GM18951 (cell line): Measurements from ENCODE around the gene GRIK5.

Source experiments
- POLR2A ChIP-seq: IDR thresholded peaks from 4 replicates; pipeline ENCODE4 v1.6.1; 2011; ENCODE audit warnings: mild to moderate bottlenecking; ENCODE audit not compliant: insufficient read length, insufficient read depth; ENCODE audit errors: extremely low read depth
- in situ Hi-C: fragments of 300-500 bp; cut with MboI; formaldehyde crosslinking; loops from one replicate; pipeline ENCODE4 v1.12.0; 2022; ENCODE audit warnings: low sequenced_read_pairs, mixed read lengths, inconsistent platforms; ENCODE audit not compliant: unreplicated experiment

The GRIK5 gene

DNA sequence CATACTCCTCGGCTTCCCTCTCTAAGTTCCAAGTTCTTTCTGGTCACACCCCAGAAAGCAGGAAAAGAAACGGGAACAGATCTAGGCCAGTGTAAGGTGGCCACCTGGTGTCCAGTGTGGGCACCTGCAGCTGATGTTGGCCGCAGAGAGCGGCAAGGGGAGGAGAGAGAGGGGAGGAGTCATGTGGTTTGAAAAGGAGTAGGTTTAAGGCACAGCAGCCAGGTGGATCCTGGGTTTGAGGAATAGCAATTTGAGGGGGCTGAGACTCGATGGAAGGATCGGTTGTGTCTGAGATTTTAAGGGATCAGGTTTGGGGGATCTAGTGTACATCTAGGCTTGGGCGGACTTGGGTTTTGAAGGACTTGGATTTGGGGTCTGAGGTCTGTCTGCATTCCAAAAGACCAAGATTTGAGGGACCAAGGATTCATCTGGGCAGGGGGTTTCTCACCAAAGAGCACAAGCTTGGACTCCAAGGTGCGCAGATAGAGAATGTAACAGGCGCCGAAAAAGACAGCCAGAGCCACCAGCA lies 112.1 kb downstream of the GRIK5 start:
- no peak for TF ChIP-seq POLR2A
- in situ Hi-C loops: no loop called here

DNA sequence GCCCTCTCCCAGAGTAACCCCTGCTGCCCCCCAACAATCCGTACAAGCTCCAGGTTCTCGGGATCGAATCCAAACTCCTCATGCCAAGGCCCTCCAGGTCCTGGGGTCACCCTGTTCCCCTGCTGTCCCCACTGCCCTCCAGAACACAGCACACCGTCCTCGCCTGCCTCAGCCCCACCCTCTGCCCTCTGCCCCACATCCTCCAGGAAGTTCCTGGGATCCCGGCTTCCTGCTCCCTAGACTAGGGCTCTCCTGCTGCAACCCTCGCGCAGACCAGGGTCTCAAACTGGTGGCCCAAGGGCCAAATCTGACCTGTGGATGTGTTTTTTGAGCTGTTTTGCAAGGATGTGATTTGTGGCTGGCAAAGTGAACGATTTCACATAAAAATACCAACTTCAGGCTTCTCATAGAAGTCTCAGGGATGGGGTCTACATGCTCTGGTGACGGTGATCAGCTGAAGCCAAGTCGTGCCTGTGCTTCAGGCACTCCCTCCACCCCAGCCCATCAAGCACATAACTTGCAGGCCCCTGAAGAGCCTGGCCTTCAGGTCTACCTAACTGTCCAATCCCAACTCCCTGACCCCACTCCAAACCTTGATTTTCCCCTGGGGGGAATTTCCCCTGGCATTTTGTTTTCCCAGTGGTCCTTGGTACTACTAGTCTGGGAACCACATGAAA lies 112.7 kb downstream of the GRIK5 start:
- TF ChIP-seq POLR2A: no peak
- in situ Hi-C loops: no loop called here

DNA sequence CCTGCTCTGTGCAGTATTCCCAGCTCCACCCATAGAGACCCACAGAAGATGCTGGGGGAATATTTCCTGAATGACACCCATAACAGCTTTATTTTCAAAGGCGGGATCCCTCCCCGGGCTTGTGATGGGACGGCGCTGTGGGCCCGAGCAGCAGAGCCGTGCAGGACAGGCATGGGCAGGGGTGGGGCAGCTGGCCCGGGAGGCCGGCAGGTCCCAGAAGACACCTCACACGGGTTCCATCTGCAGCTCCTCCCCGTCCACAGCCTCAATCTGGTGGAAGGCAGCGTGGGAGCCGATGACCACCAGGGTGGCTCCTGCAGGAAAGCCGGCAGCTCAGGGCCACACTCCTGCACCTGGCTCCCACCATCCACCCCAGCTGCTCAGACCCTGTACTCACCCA lies 113.4 kb downstream of the GRIK5 start:
- in situ Hi-C loops: no loop called here
- TF ChIP-seq POLR2A: no peak

DNA sequence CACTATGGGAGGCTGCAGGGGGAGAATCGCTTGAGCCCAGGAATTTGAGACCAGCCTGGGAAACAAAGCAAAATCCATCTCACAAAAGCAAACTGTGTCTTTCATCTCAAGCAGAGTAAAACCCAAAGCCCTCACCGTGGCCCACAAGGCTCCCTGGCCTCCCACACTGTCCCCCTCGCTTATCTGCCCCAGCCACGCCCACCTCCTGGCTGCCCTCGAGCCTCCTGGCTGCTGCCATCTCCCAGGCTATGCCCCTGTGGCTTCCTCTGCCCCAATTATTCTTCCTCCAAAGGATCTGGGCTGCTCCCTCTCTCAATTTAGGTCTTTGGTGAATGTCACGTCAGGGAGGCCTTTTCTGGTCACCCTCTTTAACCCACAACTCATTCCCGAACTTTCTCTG lies 114.5 kb downstream of the GRIK5 start:
- in situ Hi-C loops: no loop called here
- TF ChIP-seq POLR2A: no peak

DNA sequence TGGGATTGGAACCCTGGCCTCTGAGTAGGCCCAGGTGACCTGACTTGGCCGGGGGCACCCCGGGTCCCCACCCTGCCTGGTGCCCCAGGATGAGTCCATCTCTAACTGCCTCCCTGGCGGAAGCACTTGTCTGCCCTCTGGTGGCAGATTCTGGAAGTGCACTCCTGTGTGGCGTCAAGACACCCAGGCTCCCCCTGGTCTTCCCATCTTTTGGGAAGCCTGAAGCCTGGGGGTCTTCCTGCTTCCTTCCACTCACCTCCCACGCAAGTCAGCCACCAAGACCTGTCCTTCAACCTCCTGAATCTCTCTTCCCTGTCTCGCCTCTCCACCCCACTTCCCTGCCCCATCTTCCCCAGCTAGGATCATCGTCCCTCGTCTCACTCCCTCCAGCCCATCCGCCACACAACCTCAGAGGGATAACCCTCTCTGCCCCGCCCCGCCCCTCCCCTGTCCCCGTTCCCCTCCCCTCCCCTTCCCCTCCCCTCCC lies 118.3 kb downstream of the GRIK5 start:
- in situ Hi-C loops: loop anchor here (5.0 kb wide), 1 partner anchor 79 kb away; no protein-coding TSS in a partner anchor
- no peak for TF ChIP-seq POLR2A
